ENCODE measurements around the gene MBP. TPM values are rescaled to one million over a fixed set of nuclear protein-coding genes. Genes with fewer than 3 reads are reported as not detected.

The MBP gene
- total and polyA plus RNA-seq, 2 experiments from 2014 or later, result 18.4 to 22.9 TPM

GRCh38 chr18:76951456-76952247, 180.9 kb downstream of the MBP start:
- Histone ChIP-seq H3K27me3 (ENCODE audit: insufficient read depth) (no peaks in the 10 kb centered on the region), H3F3A (replicated peaks; ENCODE audit: low read depth) (no peaks in the 10 kb centered on the region), H3K4me3 (no peak overlapping the region), H3K9me2 (ENCODE audit: insufficient read depth) (no peaks in the 10 kb centered on the region), H3K27ac (ENCODE audit: low read depth) (no peak overlapping the region), H2AFZ (no peak overlapping the region), H4K20me1 (replicated peaks; ENCODE audit: insufficient read depth) (no peaks in the 10 kb centered on the region; the same call in 1 of the 2 replicates), H3K4me1 (ENCODE audit: insufficient read depth) (no peaks in the 10 kb centered on the region), H3K4me2 (no peak overlapping the region), H3K79me2 (replicated peaks; ENCODE audit: insufficient read depth) (no peaks in the 10 kb centered on the region), H3K36me3 (ENCODE audit: insufficient read depth) (no peaks in the 10 kb centered on the region)
- no peak for ATAC-seq
- DNase-seq (ENCODE audit: low spot score), result no peak
- Mint-ChIP-seq H3K9me3 (no peaks in the 10 kb centered on the region), H3K27ac (no peak overlapping the region), H3K27me3 (ENCODE audit: insufficient read depth, low read depth, poor library complexity) (no peaks in the 10 kb centered on the region), H3K4me3 (no peak overlapping the region), H3K4me1 (0 out of 3 replicates have a peak, but pooled peaks cover 4% of the 10 kb centered on the region), H3K36me3 (ENCODE audit: low read depth) (peaks cover 30% of the 10 kb centered on the region)
- TF ChIP-seq STAT1 (IDR thresholded peaks at IDR 0.05; ENCODE audit: unreplicated experiment) (no peak), NANOG (IDR thresholded peaks at IDR 0.05; ENCODE audit: borderline replicate concordance) (no peak), ZNF114 (CRISPR knock-in tag; IDR thresholded peaks at IDR 0.05) (no peak), REST (IDR thresholded peaks at IDR 0.05; ENCODE audit: unreplicated experiment) (no peak), EZH2phosphoT487 (IDR thresholded peaks at IDR 0.05; ENCODE audit: unreplicated experiment) (no peak)
- TF ChIP-seq, protein P1, sequence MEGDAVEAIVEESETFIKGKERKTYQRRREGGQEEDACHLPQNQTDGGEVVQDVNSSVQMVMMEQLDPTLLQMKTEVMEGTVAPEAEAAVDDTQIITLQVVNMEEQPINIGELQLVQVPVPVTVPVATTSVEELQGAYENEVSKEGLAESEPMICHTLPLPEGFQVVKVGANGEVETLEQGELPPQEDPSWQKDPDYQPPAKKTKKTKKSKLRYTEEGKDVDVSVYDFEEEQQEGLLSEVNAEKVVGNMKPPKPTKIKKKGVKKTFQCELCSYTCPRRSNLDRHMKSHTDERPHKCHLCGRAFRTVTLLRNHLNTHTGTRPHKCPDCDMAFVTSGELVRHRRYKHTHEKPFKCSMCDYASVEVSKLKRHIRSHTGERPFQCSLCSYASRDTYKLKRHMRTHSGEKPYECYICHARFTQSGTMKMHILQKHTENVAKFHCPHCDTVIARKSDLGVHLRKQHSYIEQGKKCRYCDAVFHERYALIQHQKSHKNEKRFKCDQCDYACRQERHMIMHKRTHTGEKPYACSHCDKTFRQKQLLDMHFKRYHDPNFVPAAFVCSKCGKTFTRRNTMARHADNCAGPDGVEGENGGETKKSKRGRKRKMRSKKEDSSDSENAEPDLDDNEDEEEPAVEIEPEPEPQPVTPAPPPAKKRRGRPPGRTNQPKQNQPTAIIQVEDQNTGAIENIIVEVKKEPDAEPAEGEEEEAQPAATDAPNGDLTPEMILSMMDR (conservative IDR thresholded peaks at IDR 0.05; ENCODE audit: low read depth in 2 of 2), result no peak

DNA sequence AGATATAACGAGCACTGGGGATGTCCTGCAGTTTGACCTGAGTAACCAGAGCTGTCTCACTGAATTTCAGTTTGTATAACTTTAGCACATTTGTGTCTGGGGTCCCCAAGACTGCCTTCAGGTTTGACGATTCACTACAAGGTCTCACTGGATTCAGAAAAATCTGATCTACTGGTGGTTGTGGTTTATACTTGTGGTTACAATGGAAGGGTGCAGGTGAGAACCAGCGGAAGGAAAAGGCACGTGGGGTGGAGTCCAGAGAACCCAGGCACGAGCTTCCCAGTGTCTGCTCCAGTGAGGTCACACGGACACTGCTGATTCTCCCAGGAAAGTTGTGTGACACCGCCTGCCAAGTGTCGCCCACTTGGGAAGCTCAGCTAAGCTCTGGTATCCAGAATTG, 184.2 kb downstream of the MBP start:
- H2AFZ ChIP-seq, result no peak overlapping the region
- H3K9me3 Mint-ChIP-seq, result peaks cover 5% of the 10 kb centered on the region; the same call in 2 of the 3 replicates
- no peaks in the 10 kb centered on the region for H3K36me3 ChIP-seq (ENCODE audit: insufficient read depth)
- H3K4me3 ChIP-seq, result no peak overlapping the region
- no peaks in the 10 kb centered on the region; the same call in 1 of the 2 replicates for H4K20me1 ChIP-seq (replicated peaks; ENCODE audit: insufficient read depth)
- no peaks in the 10 kb centered on the region for H3F3A ChIP-seq (replicated peaks; ENCODE audit: low read depth)
- H3K36me3 Mint-ChIP-seq (ENCODE audit: low read depth), result peaks cover 40% of the 10 kb centered on the region
- no peaks in the 10 kb centered on the region for H3K4me1 ChIP-seq (ENCODE audit: insufficient read depth)
- ATAC-seq, result no peak
- no peak overlapping the region for H3K4me2 ChIP-seq
- no peak overlapping the region for H3K27ac ChIP-seq (ENCODE audit: low read depth)
- H3K4me3 Mint-ChIP-seq, result no peak overlapping the region
- H3K9me2 ChIP-seq (ENCODE audit: insufficient read depth), result no peaks in the 10 kb centered on the region
- 0 out of 3 replicates have a peak, but pooled peaks cover 4% of the 10 kb centered on the region for H3K4me1 Mint-ChIP-seq
- no peak overlapping the region for H3K27ac Mint-ChIP-seq
- DNase-seq (ENCODE audit: low spot score), result no peak
- H3K27me3 Mint-ChIP-seq (ENCODE audit: insufficient read depth, low read depth, poor library complexity), result no peaks in the 10 kb centered on the region
- H3K79me2 ChIP-seq (replicated peaks; ENCODE audit: insufficient read depth), result no peaks in the 10 kb centered on the region
- no peaks in the 10 kb centered on the region for H3K27me3 ChIP-seq (ENCODE audit: insufficient read depth)
- no peak for TF ChIP-seq EZH2phosphoT487 (IDR thresholded peaks at IDR 0.05; ENCODE audit: unreplicated experiment)
- TF ChIP-seq EZH2 (IDR thresholded peaks at IDR 0.05; ENCODE audit: low read depth, unreplicated experiment), result no peak
- no peak for TF ChIP-seq REST (IDR thresholded peaks at IDR 0.05; ENCODE audit: unreplicated experiment)
- TF ChIP-seq, protein P1 (conservative IDR thresholded peaks at IDR 0.05; ENCODE audit: low read depth in 2 of 2), result no peak
- no peak for TF ChIP-seq ZNF114 (CRISPR knock-in tag; IDR thresholded peaks at IDR 0.05)
- no peak for TF ChIP-seq NANOG (IDR thresholded peaks at IDR 0.05; ENCODE audit: borderline replicate concordance)

Data from GM23338 (cell line).